ENCODE measurements around the gene MLXIP. TPM values are rescaled to one million over a fixed set of nuclear protein-coding genes. Genes with fewer than 3 reads are reported as not detected.

The MLXIP gene
- total and polyA plus RNA-seq, 4 donors: 29.1 to 58.8 (median 38.8) TPM

DNA sequence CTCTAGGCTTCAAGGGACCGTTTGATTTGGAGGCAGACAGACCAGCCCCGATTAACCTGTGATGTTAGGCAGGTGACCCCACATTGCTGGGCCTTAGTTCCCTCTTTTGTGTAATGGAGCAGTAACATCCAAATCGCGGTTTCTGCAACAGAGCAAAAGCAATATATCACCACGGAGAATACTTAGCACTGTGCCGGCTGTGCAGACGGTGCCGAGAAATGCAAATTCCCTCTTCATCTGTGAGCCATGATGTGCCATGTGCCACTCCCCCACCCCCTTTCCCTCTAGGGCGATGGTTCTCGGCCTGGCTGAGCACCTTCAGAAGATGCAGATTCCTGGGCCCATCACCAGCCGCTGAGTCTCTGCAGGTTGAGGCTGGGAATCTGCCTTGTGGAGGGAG is 46.0 kb upstream of the MLXIP start:
- DNase-seq (no peak), ATAC-seq (ENCODE audit: insufficient read depth, low FRiP score) (no peak)
- TF ChIP-seq, protein P1, sequence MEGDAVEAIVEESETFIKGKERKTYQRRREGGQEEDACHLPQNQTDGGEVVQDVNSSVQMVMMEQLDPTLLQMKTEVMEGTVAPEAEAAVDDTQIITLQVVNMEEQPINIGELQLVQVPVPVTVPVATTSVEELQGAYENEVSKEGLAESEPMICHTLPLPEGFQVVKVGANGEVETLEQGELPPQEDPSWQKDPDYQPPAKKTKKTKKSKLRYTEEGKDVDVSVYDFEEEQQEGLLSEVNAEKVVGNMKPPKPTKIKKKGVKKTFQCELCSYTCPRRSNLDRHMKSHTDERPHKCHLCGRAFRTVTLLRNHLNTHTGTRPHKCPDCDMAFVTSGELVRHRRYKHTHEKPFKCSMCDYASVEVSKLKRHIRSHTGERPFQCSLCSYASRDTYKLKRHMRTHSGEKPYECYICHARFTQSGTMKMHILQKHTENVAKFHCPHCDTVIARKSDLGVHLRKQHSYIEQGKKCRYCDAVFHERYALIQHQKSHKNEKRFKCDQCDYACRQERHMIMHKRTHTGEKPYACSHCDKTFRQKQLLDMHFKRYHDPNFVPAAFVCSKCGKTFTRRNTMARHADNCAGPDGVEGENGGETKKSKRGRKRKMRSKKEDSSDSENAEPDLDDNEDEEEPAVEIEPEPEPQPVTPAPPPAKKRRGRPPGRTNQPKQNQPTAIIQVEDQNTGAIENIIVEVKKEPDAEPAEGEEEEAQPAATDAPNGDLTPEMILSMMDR (IDR thresholded peaks at IDR 0.05; ENCODE audit: control extremely low read depth, extremely low read depth): no peak
- Histone ChIP-seq H3K27ac (ENCODE audit: low read depth in 1 of 2, low read length in 1 of 2) (no peak overlapping the region), H3K9ac (ENCODE audit: insufficient read depth in 1 of 2, low read length in 2 of 2) (no peak overlapping the region), H3K36me3 (ENCODE audit: control insufficient read depth in 4 of 4, insufficient read depth in 4 of 4, low read length in 4 of 4) (peaks cover 4 to 7% (median 6%) of the 10 kb centered on the region in 4 donors), H3K4me3 (no peak overlapping the region), H3K9me3 (ENCODE audit: control insufficient read depth in 4 of 4, insufficient read depth in 3 of 4, low read length in 3 of 4) (no peaks in the 10 kb centered on the region), H3K4me1 (ENCODE audit: control insufficient read depth in 5 of 5, insufficient read depth in 5 of 5, low read length in 5 of 5) (peaks cover 0 to 5% (median 0%) of the 10 kb centered on the region in 5 donors), H3K27me3 (ENCODE audit: control insufficient read depth in 3 of 3, insufficient read depth in 3 of 3, low read length in 2 of 3) (no peaks in the 10 kb centered on the region)
- WGBS, 2 donors: 92 to 94% methylated on average over 11 of the region's 11 CpGs

DNA sequence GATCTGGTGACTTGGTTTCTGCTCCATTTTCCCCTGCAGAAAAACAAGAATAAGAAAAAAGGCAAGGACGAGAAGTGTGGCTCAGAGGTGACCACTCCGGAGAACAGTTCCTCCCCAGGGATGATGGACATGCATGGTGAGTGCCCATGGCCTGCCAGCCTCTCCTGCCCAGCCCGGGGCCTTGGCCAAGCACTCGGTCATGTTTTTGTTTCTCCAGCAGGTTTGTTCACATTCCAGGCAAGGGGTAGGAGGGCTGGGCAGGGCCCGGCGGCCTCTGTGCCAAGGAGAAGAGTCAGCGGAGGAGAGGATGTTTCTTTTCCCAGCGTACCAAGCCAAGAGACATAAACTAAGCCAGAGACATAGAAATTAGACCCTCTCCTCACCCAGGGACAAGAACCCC is 43.3 kb upstream of the MLXIP start:
- TF ChIP-seq, protein P1 (IDR thresholded peaks at IDR 0.05; ENCODE audit: control extremely low read depth, extremely low read depth): no peak
- H3K27me3 ChIP-seq (ENCODE audit: control insufficient read depth in 3 of 3, insufficient read depth in 3 of 3, low read length in 2 of 3): no peaks in the 10 kb centered on the region
- H3K9me3 ChIP-seq (ENCODE audit: control insufficient read depth in 4 of 4, insufficient read depth in 3 of 4, low read length in 3 of 4): no peaks in the 10 kb centered on the region
- H3K36me3 ChIP-seq (ENCODE audit: control insufficient read depth in 4 of 4, insufficient read depth in 4 of 4, low read length in 4 of 4): peaks cover 4 to 7% (median 6%) of the 10 kb centered on the region in 4 donors
- peak overlapping the region in 1 of 2 donors; percentile 49 for H3K27ac ChIP-seq (ENCODE audit: low read depth in 1 of 2, low read length in 1 of 2)
- H3K9ac ChIP-seq (ENCODE audit: insufficient read depth in 1 of 2, low read length in 2 of 2): no peak overlapping the region
- ATAC-seq (ENCODE audit: insufficient read depth, low FRiP score) (peak; percentile 37), DNase-seq (peak in 2 of 3 donors; percentile 5 to 49)
- WGBS, 2 donors: 79 to 88% methylated on average over 8 of the region's 8 CpGs
- H3K4me1 ChIP-seq (ENCODE audit: control insufficient read depth in 5 of 5, insufficient read depth in 5 of 5, low read length in 5 of 5): no peaks in the 10 kb centered on the region
- no peak overlapping the region for H3K4me3 ChIP-seq

DNA sequence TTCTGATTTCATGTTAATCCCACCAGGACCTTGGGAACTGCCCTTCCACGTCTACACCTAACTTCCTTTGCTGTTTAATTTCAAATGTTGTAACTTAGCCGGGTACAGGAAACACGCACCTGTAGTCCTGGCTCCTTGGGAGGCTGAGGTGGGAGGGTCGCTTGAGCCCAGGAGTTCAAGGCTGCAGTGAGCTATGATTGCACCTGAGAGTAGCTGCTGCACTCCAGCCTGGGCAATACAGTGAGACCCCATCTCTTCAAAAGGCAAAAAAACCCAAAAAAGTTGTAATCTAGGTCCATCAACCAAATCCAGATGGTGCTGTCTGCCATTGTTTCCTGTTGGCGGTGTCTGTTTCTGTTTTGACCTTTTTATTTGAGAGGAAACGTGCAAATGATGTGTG is 42.4 kb upstream of the MLXIP start:
- DNase-seq: no peak
- Histone ChIP-seq H3K4me1 (ENCODE audit: control insufficient read depth in 5 of 5, insufficient read depth in 5 of 5, low read length in 5 of 5) (no peaks in the 10 kb centered on the region), H3K9ac (ENCODE audit: insufficient read depth in 1 of 2, low read length in 2 of 2) (no peak overlapping the region), H3K36me3 (ENCODE audit: control insufficient read depth in 4 of 4, insufficient read depth in 4 of 4, low read length in 4 of 4) (peaks cover 4 to 7% (median 5%) of the 10 kb centered on the region in 4 donors), H3K9me3 (ENCODE audit: control insufficient read depth in 4 of 4, insufficient read depth in 3 of 4, low read length in 3 of 4) (no peaks in the 10 kb centered on the region), H3K27me3 (ENCODE audit: control insufficient read depth in 3 of 3, insufficient read depth in 3 of 3, low read length in 2 of 3) (no peaks in the 10 kb centered on the region), H3K27ac (ENCODE audit: low read depth in 1 of 2, low read length in 1 of 2) (no peak overlapping the region), H3K4me3 (no peak overlapping the region)
- WGBS, 2 donors: 95% methylated on average over 6 of the region's 6 CpGs
- no peak for ATAC-seq (ENCODE audit: insufficient read depth, low FRiP score)
- TF ChIP-seq, protein P1 (IDR thresholded peaks at IDR 0.05; ENCODE audit: control extremely low read depth, extremely low read depth): no peak

Measured in lung (tissue), 12 donors.